SK-N-SH (cell line): ENCODE results near the gene AGT. TPM values are rescaled to one million over a fixed set of nuclear protein-coding genes. Genes with fewer than 3 reads are reported as not detected.

Experiments
- CTCF ChIA-PET: fragments of 300-600, 350-600 bp; formaldehyde crosslinking; extraction: SDS; loops from one replicate; lab custom pipeline; 2021; lab: Yijun Ruan, JAX
- POLR2A ChIA-PET: fragments of 350-600 bp; sonication (Branson Sonifier 250); formaldehyde crosslinking; extraction: SDS; loops from one replicate; lab custom pipeline; 2020; ENCODE audit warnings: antibody characterized with exemption, inconsistent platforms; lab: Yijun Ruan, JAX
- DNase-seq: peaks from one replicate; pipeline ENCODE4 v3.0.0; 2012
- H2AFZ ChIP-seq: fragments of 200-600 bp; sonication (generic); 2 replicates; pipeline ENCODE4 v1.8.1; 2016; ENCODE audit warnings: antibody characterized with exemption, mild to moderate bottlenecking, low read depth
- H3F3A ChIP-seq: fragments of 200-600 bp; sonication (generic); replicated peaks from 2 replicates; pipeline ENCODE3; 2016; ENCODE audit warnings: antibody characterized with exemption, mild to moderate bottlenecking; ENCODE audit not compliant: insufficient read depth
- H3K27ac ChIP-seq, 2 experiments: fragments of 200-500 bp in 1 of 2; fragments of 200-600 bp in 1 of 2; sonication (Bioruptor generic) in 1 of 2; sonication (generic), shearing (Covaris generic) in 1 of 2; 2 replicates each; pipeline versions ENCODE4 v1.5.1 to v1.6.1; 2014 to 2016; ENCODE audit warnings: low read depth in 2 of 2, inconsistent platforms in 1 of 2, low read length in 1 of 2, mild to moderate bottlenecking in 1 of 2, mixed read lengths in 1 of 2
- H3K27me3 ChIP-seq: fragments of 200-600 bp; sonication (generic), shearing (Covaris generic); 2 replicates; pipeline ENCODE4 v1.6.1; 2016; ENCODE audit warnings: mixed run types; ENCODE audit not compliant: insufficient read depth
- H3K36me3 ChIP-seq, 2 experiments: fragments of 200-500 bp in 1 of 2; fragments of 200-600 bp in 1 of 2; sonication (Bioruptor generic) in 1 of 2; sonication (generic) in 1 of 2; replicated peaks in 1 of 2; 2 replicates each; pipeline versions ENCODE3 to v1.5.1; 2014 to 2016; ENCODE audit warnings: low read length in 1 of 2, mild to moderate bottlenecking in 1 of 2; ENCODE audit not compliant: insufficient read depth in 2 of 2, control insufficient read depth in 1 of 2
- H3K4me1 ChIP-seq, 2 experiments: fragments of 200-500 bp in 1 of 2; fragments of 200-600 bp in 1 of 2; sonication (Bioruptor generic) in 1 of 2; sonication (generic), shearing (Covaris generic) in 1 of 2; 2 replicates each; pipeline versions ENCODE4 v1.5.1 to v1.6.1; 2014 to 2016; ENCODE audit warnings: low read depth in 1 of 2, low read length in 1 of 2, mixed run types in 1 of 2; ENCODE audit not compliant: insufficient read depth in 2 of 2, control insufficient read depth in 1 of 2
- H3K4me2 ChIP-seq: fragments of 200-600 bp; sonication (generic), shearing (Covaris generic); 2 replicates; pipeline ENCODE4 v1.6.1; 2017; ENCODE audit warnings: mixed run types
- H3K4me3 ChIP-seq, 2 experiments: fragments of 200-500 bp in 1 of 2; fragments of 200-600 bp in 1 of 2; sonication (Bioruptor generic) in 1 of 2; sonication (generic), shearing (Covaris generic) in 1 of 2; 2 replicates each; pipeline versions ENCODE4 v1.5.1 to v1.8.1; 2014 to 2016; ENCODE audit warnings: low read depth in 2 of 2, inconsistent platforms in 1 of 2, low read length in 1 of 2, mild to moderate bottlenecking in 1 of 2, mixed read lengths in 1 of 2, moderate library complexity in 1 of 2
- H3K79me2 ChIP-seq: fragments of 200-600 bp; sonication (generic); 2 replicates; pipeline ENCODE4 v1.8.1; 2017; ENCODE audit warnings: mild to moderate bottlenecking; ENCODE audit not compliant: insufficient read depth
- H3K9ac ChIP-seq: fragments of 200-600 bp; sonication (generic); 2 replicates; pipeline ENCODE4 v1.6.1; 2017; ENCODE audit warnings: mixed run types
- H3K9me2 ChIP-seq: fragments of 200-600 bp; sonication (generic); 2 replicates; pipeline ENCODE4 v1.6.1; 2017; ENCODE audit warnings: mixed run types
- H3K9me3 ChIP-seq: fragments of 200-600 bp; sonication (generic); 2 replicates; pipeline ENCODE4 v1.6.1; 2017; ENCODE audit warnings: mixed run types, mild to moderate bottlenecking, moderate library complexity
- H4K20me1 ChIP-seq: fragments of 200-600 bp; sonication (generic); 2 replicates; pipeline ENCODE4 v1.6.1; 2017; ENCODE audit warnings: mild to moderate bottlenecking, mixed run types; ENCODE audit not compliant: insufficient read depth
- ELF1 ChIP-seq: IDR thresholded peaks from 2 replicates; pipeline ENCODE4 v1.4.0; 2012
- EP300 ChIP-seq, 2 experiments: IDR thresholded peaks; 2 replicates each; pipeline versions ENCODE4 v1.4.0 to v1.6.1; 2012; ENCODE audit warnings: borderline replicate concordance in 1 of 2, low read depth in 1 of 2, low read length in 1 of 2
- FOXJ3 ChIP-seq: sonication (generic); formaldehyde crosslinking; IDR thresholded peaks from 2 replicates; pipeline ENCODE4 v1.5.1; 2020; ENCODE audit warnings: mild to moderate bottlenecking, missing genetic modification reagents
- GATA2 ChIP-seq: sonication (generic); formaldehyde crosslinking; IDR thresholded peaks from 2 replicates; pipeline ENCODE4 v1.5.0; 2020; ENCODE audit warnings: mild to moderate bottlenecking, missing genetic modification reagents
- MEF2A ChIP-seq: IDR thresholded peaks from 2 replicates; pipeline ENCODE4 v1.4.0; 2012; ENCODE audit warnings: low read depth, borderline replicate concordance
- MXI1 ChIP-seq: IDR thresholded peaks from 2 replicates; pipeline ENCODE4 v1.6.1; 2012; ENCODE audit warnings: mild to moderate bottlenecking, low read depth, low read length, improper control_type of control experiment
- NRF1 ChIP-seq: IDR thresholded peaks from 2 replicates; pipeline ENCODE4 v1.6.1; 2012; ENCODE audit warnings: low read depth, mild to moderate bottlenecking, low read length
- RAD21 ChIP-seq: IDR thresholded peaks from 2 replicates; pipeline ENCODE4 v1.6.1; 2012; ENCODE audit warnings: mild to moderate bottlenecking, low read length
- RCOR1 ChIP-seq: fragments of 150-350 bp; IDR thresholded peaks from 2 replicates; pipeline ENCODE4 v1.6.1; 2017; ENCODE audit warnings: antibody characterized with exemption, low read length
- SIN3A ChIP-seq: IDR thresholded peaks from 2 replicates; pipeline ENCODE4 v1.6.1; 2012; ENCODE audit warnings: low read depth, mild to moderate bottlenecking, low read length, moderate library complexity, borderline replicate concordance
- SMC3 ChIP-seq: IDR thresholded peaks from 2 replicates; pipeline ENCODE4 v1.6.1; 2012; ENCODE audit warnings: low read depth, low read length, improper control_type of control experiment
- WGBS: methylation state at CpG from one replicate; pipeline ENCODE4 v1.1.6; 2017; ENCODE audit warnings: low lambda C conversion rate; 5-methylcytosine and 5-hydroxymethylcytosine counted together
- polyA plus RNA-seq, 3 experiments: library from polyadenylated mRNA; depleted of rRNA; stranded (reverse); fragments of >200 nt; gene quantifications; 2 replicates each; pipeline ENCODE4 v1.2.3, GENCODE V29; 2012
- TF ChIP-seq, protein P1 (sequence below): IDR thresholded peaks from 2 replicates; pipeline ENCODE4 v1.6.1; 2012; ENCODE audit warnings: mild to moderate bottlenecking, low read depth, low read length, moderate library complexity

The AGT gene
- polyA plus RNA-seq, 1 of the 3 experiments (the other 2 are of a cell fraction) = 0.39 TPM

DNA sequence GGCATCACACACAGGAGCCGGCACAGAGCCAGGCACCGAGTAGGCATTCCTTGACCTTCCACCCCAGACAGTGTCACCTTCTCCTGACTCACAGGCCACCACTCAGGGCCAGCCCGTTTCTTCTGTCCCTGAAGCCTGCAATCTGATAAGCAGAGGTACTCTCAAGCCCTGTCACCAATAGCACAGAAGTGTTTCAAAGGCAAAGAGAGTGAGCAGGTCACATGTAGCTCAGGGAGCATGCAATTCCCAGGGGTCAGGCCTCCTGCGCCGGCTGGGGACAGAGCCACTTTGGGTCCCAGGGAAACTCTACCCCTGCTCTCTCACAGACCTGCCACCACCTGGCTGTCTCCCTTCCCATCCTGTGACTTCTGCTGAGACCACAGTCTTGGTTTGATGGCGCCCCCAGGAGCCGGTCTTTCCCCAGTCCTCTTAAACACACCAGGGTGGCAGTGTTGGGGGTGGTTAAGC lies 46.5 kb upstream of the AGT start:
- H3K4me2 ChIP-seq = no peak overlapping the region
- H3K9ac ChIP-seq = no peak overlapping the region
- WGBS = 65% methylated on average over 7 of the region's 7 CpGs
- no peaks in the 10 kb centered on the region for H3F3A ChIP-seq
- H3K79me2 ChIP-seq = no peaks in the 10 kb centered on the region
- DNase-seq = no peak
- H2AFZ ChIP-seq = no peak overlapping the region
- H4K20me1 ChIP-seq = no peaks in the 10 kb centered on the region
- H3K27me3 ChIP-seq = peaks cover 14% of the 10 kb centered on the region; the same call in 1 of the 2 replicates
- no peaks in the 10 kb centered on the region for H3K36me3 ChIP-seq
- CTCF ChIA-PET = interaction anchor here (1.0 to 2.2 kb wide), 3 partner anchors 12 to 118 kb away, joined by 3 to 9 read pairs (median 6); partner anchors contain the start of gene COG2
- peaks cover 0 to 30% of the 10 kb centered on the region in 2 experiments; a peak in 1 of 4 replicates for H3K4me1 ChIP-seq
- H3K9me2 ChIP-seq = no peaks in the 10 kb centered on the region
- H3K9me3 ChIP-seq = no peaks in the 10 kb centered on the region
- TF ChIP-seq SIN3A (no peak), NRF1 (no peak), SMC3 (no peak; the same call in 1 of the 2 replicates), ELF1 (no peak), EP300 (IDR thresholded peaks at IDR 0.05; ENCODE audit: borderline replicate concordance in 1 of 2, low read depth in 1 of 2, low read length in 1 of 2) (no peak), RAD21 (peak; percentile 26; the same call in 1 of the 2 replicates)
- POLR2A ChIA-PET = no interaction called here
- H3K4me3 ChIP-seq = no peak overlapping the region
- H3K27ac ChIP-seq = no peak overlapping the region

DNA sequence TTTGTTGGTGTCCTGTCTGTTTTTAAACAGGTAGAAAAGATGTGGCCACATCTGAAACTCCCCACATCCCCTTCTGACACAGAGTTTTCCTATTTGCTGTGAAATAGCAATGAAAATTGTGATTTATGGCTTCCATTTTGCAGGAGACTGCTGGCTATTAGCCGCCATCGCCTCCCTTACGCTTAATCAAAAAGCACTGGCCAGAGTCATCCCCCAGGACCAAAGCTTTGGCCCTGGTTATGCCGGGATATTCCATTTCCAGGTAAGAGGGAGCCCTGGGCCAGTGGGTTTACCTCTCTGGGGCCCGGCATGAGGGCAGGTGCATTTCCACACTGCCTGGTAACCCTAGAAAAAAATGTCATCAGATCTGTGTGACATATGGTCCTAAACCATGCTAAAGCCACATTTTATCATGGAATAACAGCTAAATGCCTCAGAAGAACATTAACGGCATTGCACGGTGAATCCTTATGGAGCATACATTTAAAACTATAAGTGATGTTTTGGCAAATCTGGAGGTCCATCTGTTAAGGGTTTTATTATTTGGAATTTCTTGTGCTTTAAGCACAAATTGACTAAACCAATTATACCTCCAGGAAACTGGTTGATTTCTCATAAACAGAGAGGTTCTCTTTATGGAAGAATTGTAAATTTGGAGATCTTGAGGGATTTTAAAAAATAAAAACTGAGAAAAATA lies 45.6 kb upstream of the AGT start:
- TF ChIP-seq MXI1 (0 out of 2 replicates have a peak, but pooled peaks have one; percentile 4), MEF2A (no peak)
- TF ChIP-seq, all 33 proteins: peak for 1
- Histone ChIP-seq H3F3A (no peaks in the 10 kb centered on the region), H3K9me2 (no peaks in the 10 kb centered on the region), H2AFZ (no peak overlapping the region), H4K20me1 (no peaks in the 10 kb centered on the region), H3K36me3 (no peaks in the 10 kb centered on the region), H3K27ac (peak overlapping the region in 1 of 2 experiments; percentile 43; a peak in 2 of 4 replicates), H3K4me1 (peaks cover 0 to 30% of the 10 kb centered on the region in 2 experiments; a peak in 1 of 4 replicates), H3K9ac (no peak overlapping the region), H3K4me3 (no peak overlapping the region), H3K79me2 (no peaks in the 10 kb centered on the region), H3K27me3 (peaks cover 14% of the 10 kb centered on the region; the same call in 1 of the 2 replicates), H3K4me2 (no peak overlapping the region), H3K9me3 (no peaks in the 10 kb centered on the region)
- no peak for DNase-seq
- CTCF ChIA-PET = interaction anchor here (1.3 to 2.2 kb wide), 3 partner anchors 12 to 451 kb away, joined by 3 to 9 read pairs (median 5); partner anchors contain the start of gene COG2
- POLR2A ChIA-PET = interaction anchor here (0.8 to 1.0 kb wide), 3 partner anchors 17 to 300 kb away, joined by 3 read pairs; partner anchors contain the start of gene COG2
- 57% methylated on average over 7 of the region's 7 CpGs for WGBS

DNA sequence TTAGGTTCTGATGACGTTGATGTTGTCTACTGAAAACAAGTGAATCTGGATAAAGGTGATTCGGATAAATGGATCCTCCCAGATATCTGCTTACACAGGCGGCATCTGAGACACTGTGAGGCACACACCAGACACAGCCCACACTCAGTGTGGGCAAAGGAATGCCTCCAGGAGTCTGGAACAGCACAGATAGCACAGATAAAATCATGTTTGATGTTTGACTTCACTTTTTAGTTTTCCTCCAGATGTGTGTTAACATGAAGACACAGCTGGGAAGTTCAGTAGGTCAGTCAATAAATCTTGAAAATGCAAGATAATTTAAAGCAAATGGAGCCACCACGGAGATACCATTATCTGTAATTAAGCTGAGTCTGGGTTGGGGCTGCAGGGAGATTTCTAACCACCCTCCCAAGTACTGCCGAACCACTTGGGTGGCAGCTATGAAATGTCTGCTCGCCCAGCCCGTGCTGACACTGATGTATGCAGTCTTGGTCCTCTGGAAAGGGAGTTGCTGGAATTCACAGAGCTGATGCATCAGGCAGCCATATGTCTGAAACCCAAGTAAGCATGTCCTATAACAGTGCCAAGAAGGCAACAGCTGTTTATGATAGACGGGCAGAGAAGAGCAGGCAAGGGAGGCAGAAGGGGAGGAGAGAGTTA lies 44.9 kb upstream of the AGT start:
- no peak overlapping the region for H3K9ac ChIP-seq
- H3K9me3 ChIP-seq = no peaks in the 10 kb centered on the region
- ChIA-PET CTCF (interaction anchor here (1.3 to 1.5 kb wide), 2 partner anchors 117 to 452 kb away, joined by 3 to 5 read pairs; partner anchors contain the start of gene COG2), POLR2A (interaction anchor here (0.7 to 1.0 kb wide), 4 partner anchors 15 to 301 kb away, joined by 3 read pairs; partner anchors contain the start of gene COG2)
- H4K20me1 ChIP-seq = no peaks in the 10 kb centered on the region
- no peaks in the 10 kb centered on the region for H3K79me2 ChIP-seq
- H3F3A ChIP-seq = no peaks in the 10 kb centered on the region
- H3K27me3 ChIP-seq = peaks cover 14% of the 10 kb centered on the region; the same call in 1 of the 2 replicates
- H3K9me2 ChIP-seq = no peaks in the 10 kb centered on the region
- 11% methylated on average over 8 of the region's 8 CpGs for WGBS
- peaks cover 0 to 30% of the 10 kb centered on the region in 2 experiments; a peak in 1 of 4 replicates for H3K4me1 ChIP-seq
- H3K4me3 ChIP-seq = no peak overlapping the region
- H3K27ac ChIP-seq = peak overlapping the region in 1 of 2 experiments; percentile 43; a peak in 2 of 4 replicates
- TF ChIP-seq EP300 (IDR thresholded peaks at IDR 0.05; ENCODE audit: borderline replicate concordance in 1 of 2, low read depth in 1 of 2, low read length in 1 of 2) (peak in 1 of 2 experiments; percentile 61; a peak in 1 of 4 replicates), GATA2 (CRISPR knock-in tag) (peak; percentile 67), RCOR1 (peak; percentile 70), FOXJ3 (CRISPR knock-in tag) (peak; percentile 39; the same call in 1 of the 2 replicates)
- TF ChIP-seq, protein P1, sequence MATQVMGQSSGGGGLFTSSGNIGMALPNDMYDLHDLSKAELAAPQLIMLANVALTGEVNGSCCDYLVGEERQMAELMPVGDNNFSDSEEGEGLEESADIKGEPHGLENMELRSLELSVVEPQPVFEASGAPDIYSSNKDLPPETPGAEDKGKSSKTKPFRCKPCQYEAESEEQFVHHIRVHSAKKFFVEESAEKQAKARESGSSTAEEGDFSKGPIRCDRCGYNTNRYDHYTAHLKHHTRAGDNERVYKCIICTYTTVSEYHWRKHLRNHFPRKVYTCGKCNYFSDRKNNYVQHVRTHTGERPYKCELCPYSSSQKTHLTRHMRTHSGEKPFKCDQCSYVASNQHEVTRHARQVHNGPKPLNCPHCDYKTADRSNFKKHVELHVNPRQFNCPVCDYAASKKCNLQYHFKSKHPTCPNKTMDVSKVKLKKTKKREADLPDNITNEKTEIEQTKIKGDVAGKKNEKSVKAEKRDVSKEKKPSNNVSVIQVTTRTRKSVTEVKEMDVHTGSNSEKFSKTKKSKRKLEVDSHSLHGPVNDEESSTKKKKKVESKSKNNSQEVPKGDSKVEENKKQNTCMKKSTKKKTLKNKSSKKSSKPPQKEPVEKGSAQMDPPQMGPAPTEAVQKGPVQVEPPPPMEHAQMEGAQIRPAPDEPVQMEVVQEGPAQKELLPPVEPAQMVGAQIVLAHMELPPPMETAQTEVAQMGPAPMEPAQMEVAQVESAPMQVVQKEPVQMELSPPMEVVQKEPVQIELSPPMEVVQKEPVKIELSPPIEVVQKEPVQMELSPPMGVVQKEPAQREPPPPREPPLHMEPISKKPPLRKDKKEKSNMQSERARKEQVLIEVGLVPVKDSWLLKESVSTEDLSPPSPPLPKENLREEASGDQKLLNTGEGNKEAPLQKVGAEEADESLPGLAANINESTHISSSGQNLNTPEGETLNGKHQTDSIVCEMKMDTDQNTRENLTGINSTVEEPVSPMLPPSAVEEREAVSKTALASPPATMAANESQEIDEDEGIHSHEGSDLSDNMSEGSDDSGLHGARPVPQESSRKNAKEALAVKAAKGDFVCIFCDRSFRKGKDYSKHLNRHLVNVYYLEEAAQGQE = no peak
- H3K36me3 ChIP-seq = no peaks in the 10 kb centered on the region
- no peak overlapping the region for H2AFZ ChIP-seq
- peak; percentile 74 for DNase-seq
- H3K4me2 ChIP-seq = no peak overlapping the region
